Measurements from ENCODE around the gene PCGF2.
"Not testable (repeated sequence)": the region's sequence is repeated elsewhere in the genome, so short reads cannot be mapped to it uniquely, and the experiment has no call there.

Gene PCGF2

DNA sequence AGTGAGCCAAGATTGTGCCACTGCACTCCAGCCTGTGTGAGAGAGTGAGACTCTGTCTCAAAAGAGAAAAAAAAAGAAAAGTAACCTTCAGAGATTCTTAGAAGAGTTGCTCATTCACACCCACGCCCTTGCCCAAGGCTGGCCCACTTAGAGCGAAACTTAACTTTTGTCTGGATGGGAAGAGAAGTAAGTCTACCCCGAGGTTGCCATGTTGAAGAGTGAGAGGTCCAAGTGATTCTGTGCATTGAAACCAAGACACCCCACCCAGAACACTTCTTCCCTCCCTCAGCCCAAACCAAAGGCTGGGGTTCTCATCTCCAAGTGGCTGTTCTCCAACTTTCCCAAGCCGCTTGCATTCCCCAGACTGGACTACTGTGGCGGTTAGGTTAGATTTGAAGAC is 20.4 kb downstream of the PCGF2 start:
- DNase-seq (ENCODE audit: low spot score in 2 of 2) (no peak), ATAC-seq (ENCODE audit: low read depth) (no peak)
- no peaks in the 10 kb centered on the region for H3K27me3 Mint-ChIP-seq
- peaks cover 40% of the 10 kb centered on the region for H3K4me1 Mint-ChIP-seq
- peak overlapping the region; percentile 51 for H3K4me3 Mint-ChIP-seq
- H3K9me3 Mint-ChIP-seq = no peaks in the 10 kb centered on the region
- peaks cover under 1% of the 10 kb centered on the region for H3K36me3 Mint-ChIP-seq
- peak overlapping the region; percentile 40 for H3K27ac Mint-ChIP-seq

DNA sequence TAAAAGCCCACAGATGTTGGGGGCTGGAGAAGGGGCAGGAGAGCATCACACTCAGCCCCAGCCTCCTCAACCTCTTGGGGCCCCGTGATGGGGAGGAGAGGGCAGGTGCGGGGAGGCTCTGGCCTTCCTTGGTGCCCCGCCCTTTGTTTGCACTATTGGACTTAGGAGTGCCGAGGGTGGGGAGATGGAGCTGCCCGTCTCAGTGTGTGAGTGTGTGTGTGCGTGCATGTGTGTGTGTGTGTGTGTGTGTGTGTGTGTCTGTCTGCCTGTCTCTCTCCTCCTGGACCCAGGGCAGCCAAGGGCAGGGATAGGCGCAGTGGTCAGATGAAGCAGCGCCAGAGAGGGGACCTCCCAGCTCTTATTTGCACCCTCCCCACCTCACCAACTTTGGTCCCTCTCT is 22.0 kb downstream of the PCGF2 start:
- peaks cover 34% of the 10 kb centered on the region for H3K4me1 Mint-ChIP-seq
- not testable (repeated sequence) for H3K27ac Mint-ChIP-seq; H3K4me3 Mint-ChIP-seq; H3K36me3 Mint-ChIP-seq; ATAC-seq (ENCODE audit: low read depth); H3K27me3 Mint-ChIP-seq; H3K9me3 Mint-ChIP-seq; DNase-seq (ENCODE audit: low spot score in 2 of 2)

DNA sequence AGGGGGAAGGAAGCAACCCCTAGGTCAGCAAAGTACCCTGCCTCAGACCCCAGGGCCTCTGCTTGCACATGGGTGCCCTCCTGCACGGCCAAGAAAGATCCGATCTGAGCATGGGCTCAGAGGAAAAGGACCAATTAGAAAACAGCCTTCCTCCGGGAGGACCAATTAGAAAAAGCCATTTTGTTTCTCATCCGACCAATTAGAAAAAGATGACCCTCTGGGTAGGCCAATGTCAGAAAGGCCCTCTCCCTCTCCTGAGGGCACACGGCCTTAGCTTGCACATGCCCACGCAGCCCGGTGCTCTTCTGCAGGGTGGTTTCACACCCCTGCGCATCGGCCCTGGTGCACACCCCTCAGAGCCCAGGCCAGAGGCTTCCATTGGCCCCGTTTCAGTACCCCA is 23.1 kb downstream of the PCGF2 start:
- H3K36me3 Mint-ChIP-seq = peaks cover 8% of the 10 kb centered on the region
- ATAC-seq (ENCODE audit: low read depth) = no peak
- DNase-seq (ENCODE audit: low spot score in 2 of 2) = no peak
- H3K4me3 Mint-ChIP-seq = no peak overlapping the region
- peaks cover 30% of the 10 kb centered on the region for H3K4me1 Mint-ChIP-seq
- no peak overlapping the region for H3K27ac Mint-ChIP-seq
- H3K9me3 Mint-ChIP-seq = no peaks in the 10 kb centered on the region
- no peaks in the 10 kb centered on the region for H3K27me3 Mint-ChIP-seq

DNA sequence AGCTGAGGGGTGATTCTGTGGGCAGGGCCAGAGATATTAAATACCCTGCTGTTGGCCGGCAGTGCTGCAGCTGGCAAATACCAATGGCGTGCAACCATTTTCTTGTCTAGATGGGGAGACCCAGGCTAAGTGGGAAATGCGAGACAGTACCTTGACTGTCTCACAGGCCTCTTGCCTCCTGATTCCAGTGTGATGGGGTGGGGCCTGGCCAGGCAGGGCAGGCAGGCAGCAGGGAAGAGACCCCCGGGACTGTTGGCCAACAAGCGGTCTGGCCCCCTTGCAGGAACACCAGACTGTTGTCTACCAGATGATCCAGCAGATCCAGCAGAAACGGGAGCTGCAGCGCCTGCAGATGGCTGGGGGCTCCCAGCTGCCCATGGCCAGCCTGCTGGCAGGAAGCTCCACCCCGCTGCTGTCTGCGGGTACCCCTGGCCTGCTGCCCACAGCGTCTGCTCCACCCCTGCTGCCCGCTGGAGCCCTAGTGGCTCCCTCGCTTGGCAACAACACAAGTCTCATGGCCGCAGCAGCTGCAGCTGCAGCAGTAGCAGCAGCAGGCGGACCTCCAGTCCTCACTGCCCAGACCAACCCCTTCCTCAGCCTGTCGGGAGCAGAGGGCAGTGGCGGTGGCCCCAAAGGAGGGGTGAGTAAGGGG is 23.7 kb downstream of the PCGF2 start:
- peaks cover 29% of the 10 kb centered on the region for H3K4me1 Mint-ChIP-seq
- no peak overlapping the region for H3K4me3 Mint-ChIP-seq
- ATAC-seq (ENCODE audit: low read depth) = no peak
- peaks cover 9% of the 10 kb centered on the region for H3K36me3 Mint-ChIP-seq
- no peak overlapping the region for H3K27ac Mint-ChIP-seq
- no peaks in the 10 kb centered on the region for H3K27me3 Mint-ChIP-seq
- no peak for DNase-seq (ENCODE audit: low spot score in 2 of 2)
- H3K9me3 Mint-ChIP-seq = no peaks in the 10 kb centered on the region

DNA sequence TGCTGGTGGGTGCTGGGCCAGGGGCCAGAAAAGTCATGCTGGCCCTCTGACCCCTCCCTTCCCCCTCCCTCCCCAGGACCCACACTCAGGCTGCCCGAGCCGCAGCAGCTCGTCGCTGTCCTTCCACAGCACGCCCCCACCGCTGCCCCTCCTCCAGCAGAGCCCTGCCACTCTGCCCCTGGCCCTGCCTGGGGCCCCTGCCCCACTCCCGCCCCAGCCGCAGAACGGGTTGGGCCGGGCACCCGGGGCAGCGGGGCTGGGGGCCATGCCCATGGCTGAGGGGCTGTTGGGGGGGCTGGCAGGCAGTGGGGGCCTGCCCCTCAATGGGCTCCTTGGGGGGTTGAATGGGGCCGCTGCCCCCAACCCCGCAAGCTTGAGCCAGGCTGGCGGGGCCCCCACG is 26.3 kb downstream of the PCGF2 start:
- H3K27ac Mint-ChIP-seq = no peak overlapping the region
- peaks cover 21% of the 10 kb centered on the region for H3K36me3 Mint-ChIP-seq
- DNase-seq (ENCODE audit: low spot score in 2 of 2) (no peak), ATAC-seq (ENCODE audit: low read depth) (no peak)
- no peak overlapping the region for H3K4me3 Mint-ChIP-seq
- H3K27me3 Mint-ChIP-seq = no peaks in the 10 kb centered on the region
- no peaks in the 10 kb centered on the region for H3K9me3 Mint-ChIP-seq
- H3K4me1 Mint-ChIP-seq = peaks cover 8% of the 10 kb centered on the region

DNA sequence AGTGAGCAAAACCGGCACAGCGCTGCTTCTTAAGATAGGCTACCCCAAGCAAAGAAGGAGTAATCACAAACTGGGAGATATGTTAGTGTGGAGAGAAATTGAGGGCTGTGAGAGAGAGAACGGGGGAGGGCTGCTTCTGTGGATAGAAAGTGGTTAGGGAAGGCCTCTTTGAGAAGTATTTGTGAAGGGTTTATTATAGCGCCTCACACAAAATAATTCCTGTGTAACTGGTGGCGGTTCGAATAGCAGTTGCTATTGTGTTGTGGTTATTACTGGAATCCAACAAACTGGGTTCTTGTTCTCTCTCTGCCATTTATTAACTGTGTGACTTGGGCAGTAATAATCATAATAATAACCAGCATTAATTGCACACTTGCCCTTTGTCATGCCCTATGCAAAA is 27.2 kb downstream of the PCGF2 start:
- peaks cover 5% of the 10 kb centered on the region for H3K4me1 Mint-ChIP-seq
- H3K4me3 Mint-ChIP-seq = no peak overlapping the region

DNA sequence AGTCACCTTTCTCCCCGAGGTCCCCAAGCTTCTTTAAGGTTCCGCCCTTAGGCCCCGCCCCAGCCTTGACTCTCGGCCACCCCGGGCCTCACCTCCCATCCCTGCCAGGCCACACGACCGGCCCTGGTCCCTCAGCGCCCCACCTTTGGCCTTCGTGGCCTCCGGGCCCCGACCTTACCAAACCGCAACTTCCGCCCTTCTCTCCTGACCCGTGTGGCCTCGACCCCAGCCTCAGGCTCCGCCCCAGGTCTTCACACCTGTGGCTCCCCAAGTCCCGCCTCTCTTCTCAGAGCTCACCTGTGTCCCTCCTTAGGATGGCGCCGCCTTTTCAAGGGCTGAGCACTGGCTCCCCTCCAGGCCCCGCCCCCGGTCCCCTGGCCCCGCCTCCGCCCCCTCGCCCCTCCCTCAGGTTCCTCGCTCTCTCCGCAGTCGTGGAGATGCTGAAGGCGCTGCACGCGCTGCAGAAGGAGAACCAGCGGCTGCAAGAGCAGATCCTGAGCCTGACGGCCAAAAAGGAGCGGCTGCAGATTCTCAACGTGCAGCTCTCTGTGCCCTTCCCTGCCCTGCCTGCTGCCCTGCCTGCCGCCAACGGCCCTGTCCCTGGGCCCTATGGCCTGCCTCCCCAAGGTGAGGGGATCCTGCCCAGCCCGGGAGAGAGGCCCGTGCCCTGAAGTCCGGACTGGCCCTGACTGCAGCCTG is 28.0 kb downstream of the PCGF2 start:
- H3K27me3 Mint-ChIP-seq = no peaks in the 10 kb centered on the region
- ATAC-seq (ENCODE audit: low read depth) (no peak), DNase-seq (ENCODE audit: low spot score in 2 of 2) (no peak)
- peaks cover 26% of the 10 kb centered on the region for H3K36me3 Mint-ChIP-seq
- H3K4me3 Mint-ChIP-seq = no peak overlapping the region
- H3K9me3 Mint-ChIP-seq = no peaks in the 10 kb centered on the region
- H3K4me1 Mint-ChIP-seq = peaks cover 5% of the 10 kb centered on the region
- no peak overlapping the region for H3K27ac Mint-ChIP-seq

More for the DNA sequence above, 27.2 kb downstream of the PCGF2 start:
- peaks cover 22% of the 10 kb centered on the region for H3K36me3 Mint-ChIP-seq
- H3K9me3 Mint-ChIP-seq = no peaks in the 10 kb centered on the region
- no peaks in the 10 kb centered on the region for H3K27me3 Mint-ChIP-seq
- ATAC-seq (ENCODE audit: low read depth) (no peak), DNase-seq (ENCODE audit: low spot score in 2 of 2) (no peak)
- H3K27ac Mint-ChIP-seq = no peak overlapping the region

DNA sequence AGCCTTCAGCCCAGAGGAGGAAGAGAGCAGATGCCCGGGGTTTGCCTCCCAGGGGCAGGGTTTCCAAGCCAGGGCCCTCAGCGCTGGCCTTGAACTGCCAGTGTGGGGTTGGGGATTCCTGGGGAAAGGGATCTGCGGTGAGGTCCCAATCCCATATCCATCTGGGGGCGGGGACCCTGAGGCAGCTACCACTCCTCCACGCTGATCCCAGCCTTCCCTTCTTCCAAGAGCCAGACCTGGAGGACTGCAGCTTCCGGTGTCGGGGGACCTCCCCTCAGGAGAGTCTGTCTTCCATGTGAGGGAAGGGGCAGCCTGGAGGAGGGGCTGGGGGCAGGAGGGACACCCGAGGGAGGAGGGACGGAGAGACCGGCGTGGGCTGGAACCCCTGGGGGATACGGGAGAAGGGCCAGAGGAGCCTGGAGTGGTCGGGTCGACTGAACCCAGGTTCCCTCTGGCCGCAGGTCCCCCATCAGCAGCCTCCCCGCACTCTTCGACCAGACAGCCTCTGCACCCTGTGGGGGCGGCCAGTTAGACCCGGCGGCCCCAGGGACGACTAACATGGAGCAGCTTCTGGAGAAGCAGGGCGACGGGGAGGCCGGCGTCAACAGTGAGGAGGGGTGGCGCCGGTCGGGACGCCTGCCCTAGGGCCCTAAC is 28.7 kb downstream of the PCGF2 start:
- H3K36me3 Mint-ChIP-seq = peaks cover 30% of the 10 kb centered on the region
- H3K4me1 Mint-ChIP-seq = peaks cover 8% of the 10 kb centered on the region

DNA sequence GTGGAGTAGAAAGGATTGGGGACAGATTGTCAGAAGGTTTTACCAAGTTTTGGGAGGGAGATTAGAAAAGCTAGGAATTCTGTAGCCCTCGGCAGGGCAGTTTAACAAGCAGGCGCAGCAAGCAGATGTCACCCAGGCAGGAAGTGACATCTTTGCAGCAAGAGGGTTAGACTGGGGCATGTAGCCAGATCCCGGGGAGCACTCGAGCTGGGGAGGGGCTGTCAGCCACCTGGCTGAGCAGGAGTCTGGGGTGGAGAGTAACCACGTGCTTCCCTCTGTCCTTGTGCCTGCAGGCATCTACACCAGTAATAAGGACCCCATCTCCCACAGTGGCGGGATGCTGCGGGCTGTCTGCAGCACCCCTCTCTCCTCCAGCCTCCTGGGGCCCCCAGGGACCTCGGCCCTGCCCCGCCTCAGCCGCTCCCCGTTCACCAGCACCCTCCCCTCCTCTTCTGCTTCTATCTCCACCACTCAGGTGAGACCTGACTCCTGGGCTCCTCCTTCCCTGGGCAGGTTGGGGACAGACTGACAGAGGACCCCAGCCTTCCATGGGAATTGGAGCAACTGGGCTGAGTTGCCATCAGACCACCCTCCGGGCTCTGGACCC is 30.9 kb downstream of the PCGF2 start:
- Mint-ChIP-seq H3K4me3 (no peak overlapping the region), H3K4me1 (peaks cover 8% of the 10 kb centered on the region), H3K36me3 (peaks cover 31% of the 10 kb centered on the region), H3K27ac (no peak overlapping the region), H3K9me3 (no peaks in the 10 kb centered on the region), H3K27me3 (no peaks in the 10 kb centered on the region)
- ATAC-seq (ENCODE audit: low read depth) = no peak
- no peak for DNase-seq (ENCODE audit: low spot score in 2 of 2)

More for the DNA sequence above, 28.7 kb downstream of the PCGF2 start:
- no peak overlapping the region for H3K27ac Mint-ChIP-seq
- ATAC-seq (ENCODE audit: low read depth) (no peak), DNase-seq (ENCODE audit: low spot score in 2 of 2) (no peak)
- H3K9me3 Mint-ChIP-seq = no peaks in the 10 kb centered on the region
- H3K4me3 Mint-ChIP-seq = no peak overlapping the region
- no peaks in the 10 kb centered on the region for H3K27me3 Mint-ChIP-seq

DNA sequence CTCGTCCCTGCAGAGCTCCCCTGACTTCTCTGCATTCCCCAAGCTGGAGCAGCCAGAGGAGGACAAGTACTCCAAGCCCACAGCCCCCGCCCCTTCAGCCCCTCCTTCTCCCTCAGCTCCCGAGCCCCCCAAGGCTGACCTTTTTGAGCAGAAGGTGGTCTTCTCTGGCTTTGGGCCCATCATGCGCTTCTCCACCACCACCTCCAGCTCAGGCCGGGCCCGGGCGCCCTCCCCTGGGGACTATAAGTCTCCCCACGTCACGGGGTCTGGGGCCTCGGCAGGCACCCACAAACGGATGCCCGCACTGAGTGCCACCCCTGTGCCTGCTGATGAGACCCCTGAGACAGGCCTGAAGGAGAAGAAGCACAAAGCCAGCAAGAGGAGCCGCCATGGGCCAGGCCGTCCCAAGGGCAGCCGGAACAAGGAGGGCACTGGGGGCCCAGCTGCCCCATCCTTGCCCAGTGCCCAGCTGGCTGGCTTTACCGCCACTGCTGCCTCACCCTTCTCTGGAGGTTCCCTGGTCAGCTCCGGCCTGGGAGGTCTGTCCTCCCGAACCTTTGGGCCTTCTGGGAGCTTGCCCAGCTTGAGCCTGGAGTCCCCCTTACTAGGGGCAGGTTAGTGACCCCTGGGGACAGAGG is 31.6 kb downstream of the PCGF2 start:
- peaks cover 8% of the 10 kb centered on the region for H3K4me1 Mint-ChIP-seq
- H3K9me3 Mint-ChIP-seq = no peaks in the 10 kb centered on the region
- no peak for ATAC-seq (ENCODE audit: low read depth)
- H3K4me3 Mint-ChIP-seq = no peak overlapping the region
- DNase-seq (ENCODE audit: low spot score in 2 of 2) = no peak
- no peaks in the 10 kb centered on the region for H3K27me3 Mint-ChIP-seq
- H3K36me3 Mint-ChIP-seq = peaks cover 31% of the 10 kb centered on the region
- H3K27ac Mint-ChIP-seq = no peak overlapping the region

DNA sequence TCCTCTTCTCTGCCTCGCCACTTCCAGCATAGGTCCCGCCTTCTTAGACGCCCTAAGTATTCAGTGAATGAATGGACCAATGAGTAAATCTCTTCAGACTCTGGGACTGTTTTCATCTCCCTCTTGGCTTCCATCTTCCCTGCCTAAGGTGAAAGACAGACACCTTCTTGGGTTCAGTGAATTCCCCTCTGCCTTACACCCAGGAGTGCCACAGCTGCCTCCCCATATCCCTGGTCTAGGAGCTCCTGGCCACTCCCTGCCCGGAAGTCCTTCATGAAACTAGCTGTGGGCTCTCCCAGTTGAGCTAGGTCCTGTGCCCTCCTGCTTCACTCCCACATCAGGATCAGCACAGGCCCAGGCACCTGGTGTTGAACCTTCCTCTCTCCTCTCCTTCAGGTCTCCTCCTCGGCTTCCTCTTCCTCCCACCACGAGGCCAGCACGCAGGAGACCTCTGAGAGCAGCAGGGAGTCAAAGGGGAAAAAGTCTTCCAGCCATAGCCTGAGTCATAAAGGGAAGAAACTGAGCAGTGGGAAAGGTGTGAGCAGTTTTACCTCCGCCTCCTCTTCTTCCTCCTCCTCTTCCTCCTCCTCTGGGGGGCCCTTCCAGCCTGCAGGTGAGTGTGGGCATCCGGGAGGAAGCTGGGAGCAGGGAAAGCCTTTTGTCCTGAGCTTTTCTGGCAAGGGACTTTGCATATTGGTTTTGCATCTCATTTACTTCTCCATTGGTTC is 32.8 kb downstream of the PCGF2 start:
- DNase-seq (ENCODE audit: low spot score in 2 of 2) (no peak), ATAC-seq (ENCODE audit: low read depth) (no peak)
- Mint-ChIP-seq H3K27ac (peak overlapping the region; percentile 78), H3K27me3 (no peaks in the 10 kb centered on the region), H3K36me3 (peaks cover 27% of the 10 kb centered on the region), H3K4me3 (no peak overlapping the region), H3K9me3 (no peaks in the 10 kb centered on the region), H3K4me1 (peaks cover 9% of the 10 kb centered on the region)

DNA sequence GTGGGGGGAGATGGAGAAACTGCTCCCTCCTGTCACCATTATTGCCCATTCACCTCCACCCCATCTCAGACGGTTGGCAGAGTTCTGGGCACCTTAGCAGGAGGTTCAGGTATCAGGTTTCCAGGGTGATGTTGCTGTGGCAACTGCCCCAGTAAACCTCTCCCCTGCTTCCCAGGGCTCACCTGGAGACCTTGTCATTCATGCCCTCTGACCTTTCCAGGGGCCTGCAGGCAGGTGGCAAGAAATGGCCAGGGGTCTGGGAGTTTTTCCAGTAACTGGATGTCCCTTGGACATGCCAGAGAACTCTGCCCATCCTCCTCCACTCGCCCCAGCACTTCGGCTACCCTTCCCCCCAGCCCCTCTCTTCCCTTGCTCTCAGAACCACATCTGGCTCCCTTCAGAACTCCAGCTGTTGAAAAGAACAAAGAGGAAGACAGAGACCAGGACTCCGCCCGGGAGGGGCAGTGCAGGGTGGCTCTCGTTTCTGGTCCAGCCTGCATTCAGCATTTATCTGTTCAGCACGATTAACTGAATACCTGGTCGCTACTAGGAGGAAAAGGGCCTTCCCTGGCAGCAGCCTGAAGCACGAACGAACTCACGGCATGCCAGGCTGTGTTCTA is 34.6 kb downstream of the PCGF2 start:
- H3K27me3 Mint-ChIP-seq = no peaks in the 10 kb centered on the region
- peaks cover 21% of the 10 kb centered on the region for H3K4me1 Mint-ChIP-seq
- no peak overlapping the region for H3K27ac Mint-ChIP-seq
- ATAC-seq (ENCODE audit: low read depth) (no peak), DNase-seq (ENCODE audit: low spot score in 2 of 2) (no peak)
- no peaks in the 10 kb centered on the region for H3K9me3 Mint-ChIP-seq
- no peak overlapping the region for H3K4me3 Mint-ChIP-seq
- peaks cover 35% of the 10 kb centered on the region for H3K36me3 Mint-ChIP-seq

DNA sequence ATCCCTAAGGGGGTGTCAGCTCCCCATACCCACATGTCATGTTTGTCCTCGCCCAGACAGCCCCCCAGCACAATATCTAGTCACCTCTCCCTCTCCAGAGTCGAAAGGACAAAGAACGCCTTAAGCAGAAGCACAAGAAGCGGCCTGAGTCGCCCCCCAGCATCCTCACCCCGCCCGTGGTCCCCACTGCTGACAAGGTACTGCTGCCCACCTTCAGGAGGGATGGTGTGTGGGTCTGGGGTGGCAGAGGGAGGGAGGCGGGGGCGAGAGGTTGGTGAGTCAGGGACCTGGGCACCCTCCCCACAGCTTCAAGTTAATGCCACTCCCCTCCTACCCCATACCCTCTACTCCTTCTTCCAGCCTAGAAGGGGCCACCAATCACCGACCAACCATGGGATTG is 35.5 kb downstream of the PCGF2 start:
- ATAC-seq (ENCODE audit: low read depth) (no peak), DNase-seq (ENCODE audit: low spot score in 2 of 2) (no peak)
- no peaks in the 10 kb centered on the region for H3K27me3 Mint-ChIP-seq
- no peak overlapping the region for H3K4me3 Mint-ChIP-seq
- H3K27ac Mint-ChIP-seq = no peak overlapping the region
- peaks cover 31% of the 10 kb centered on the region for H3K36me3 Mint-ChIP-seq
- no peaks in the 10 kb centered on the region for H3K9me3 Mint-ChIP-seq
- H3K4me1 Mint-ChIP-seq = peaks cover 24% of the 10 kb centered on the region
